HG03280 (cell line): ENCODE data around the gene IFITM1.
"Not testable (repeated sequence)": the region's sequence is repeated elsewhere in the genome, so short reads cannot be mapped to it uniquely, and the experiment has no call there.

Experiments used
- ATAC-seq: cut with Tn5 transposase; IDR thresholded peaks from one replicate; pipeline ENCODE4 v1.9.1; 2021; ENCODE audit warnings: mild to moderate bottlenecking, moderate library complexity; ENCODE audit not compliant: unreplicated experiment

IFITM1 gene

DNA sequence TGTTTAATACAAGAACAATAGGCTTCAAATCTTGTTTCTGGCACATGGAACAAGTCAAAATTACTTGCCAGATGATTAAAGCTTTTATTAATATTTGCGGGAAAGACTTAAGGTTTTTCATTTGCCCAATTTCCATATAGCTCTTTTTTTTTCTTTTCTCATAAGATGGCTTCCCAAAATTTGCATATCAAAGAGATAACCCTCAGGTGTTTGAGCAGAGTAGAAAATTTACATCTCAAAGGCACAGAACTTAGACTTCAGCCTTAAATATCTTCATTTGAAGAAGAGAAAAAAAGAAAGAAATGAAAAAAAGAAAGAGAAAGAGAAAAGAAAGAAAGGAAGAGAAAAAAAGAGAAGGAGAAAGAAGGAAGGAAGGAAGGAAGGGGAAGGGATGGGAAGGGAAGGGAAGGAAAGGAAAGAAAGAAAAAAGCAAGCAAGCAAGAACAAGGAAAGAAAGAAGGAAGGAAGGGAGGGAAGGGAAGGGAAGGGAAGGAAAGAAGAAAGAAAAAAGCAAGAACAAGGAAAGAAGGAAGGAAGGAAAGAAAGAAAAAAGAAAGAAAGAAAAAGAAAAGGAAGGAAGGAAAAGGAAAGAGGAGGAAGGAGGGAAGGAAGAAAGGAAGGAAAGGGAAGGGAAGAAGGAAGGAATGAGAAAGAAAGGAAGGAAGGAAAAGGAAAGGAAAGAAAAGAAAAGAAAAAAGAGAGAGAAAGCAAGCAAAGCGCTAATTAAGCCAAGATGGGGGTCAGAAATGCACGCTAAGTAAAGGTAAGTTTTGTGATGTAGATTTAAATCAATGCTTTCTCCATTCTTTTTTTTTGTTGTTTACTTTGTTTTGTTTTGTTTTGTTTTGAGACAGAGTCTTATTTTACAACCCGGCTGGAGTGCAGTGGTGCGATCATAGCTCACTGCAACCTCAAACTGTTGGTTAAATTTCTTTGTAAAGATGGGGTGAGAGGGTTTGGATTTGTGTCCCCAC lies 27.0 kb downstream of the IFITM1 start:
- ATAC-seq, result no peak

- no peak for ATAC-seq
Measured at GRCh38 chr11:342328-342727, 28.5 kb downstream of the IFITM1 start.

GRCh38 chr11:344836-345578 lies 31.2 kb downstream of the IFITM1 start:
- no peak for ATAC-seq

DNA sequence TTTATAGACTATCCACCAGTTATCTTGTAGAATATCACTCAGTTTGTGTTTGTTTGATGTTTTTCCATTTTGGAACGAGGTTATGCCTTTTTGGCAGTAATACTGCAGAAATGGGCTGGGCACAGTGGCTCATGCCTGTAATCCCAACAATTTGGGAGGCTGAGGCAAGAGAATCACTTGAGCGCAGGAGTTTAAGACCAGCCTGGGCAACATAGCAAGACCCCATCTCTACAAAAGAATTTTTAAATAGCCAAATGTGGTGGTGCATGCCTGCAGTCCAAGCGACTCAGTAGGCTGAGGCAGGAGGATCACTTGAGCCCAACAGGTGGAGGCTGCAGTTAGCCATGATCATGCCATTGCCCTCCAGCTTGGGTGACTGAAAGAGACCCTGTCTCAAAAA lies 32.7 kb downstream of the IFITM1 start:
- ATAC-seq, result no peak

DNA sequence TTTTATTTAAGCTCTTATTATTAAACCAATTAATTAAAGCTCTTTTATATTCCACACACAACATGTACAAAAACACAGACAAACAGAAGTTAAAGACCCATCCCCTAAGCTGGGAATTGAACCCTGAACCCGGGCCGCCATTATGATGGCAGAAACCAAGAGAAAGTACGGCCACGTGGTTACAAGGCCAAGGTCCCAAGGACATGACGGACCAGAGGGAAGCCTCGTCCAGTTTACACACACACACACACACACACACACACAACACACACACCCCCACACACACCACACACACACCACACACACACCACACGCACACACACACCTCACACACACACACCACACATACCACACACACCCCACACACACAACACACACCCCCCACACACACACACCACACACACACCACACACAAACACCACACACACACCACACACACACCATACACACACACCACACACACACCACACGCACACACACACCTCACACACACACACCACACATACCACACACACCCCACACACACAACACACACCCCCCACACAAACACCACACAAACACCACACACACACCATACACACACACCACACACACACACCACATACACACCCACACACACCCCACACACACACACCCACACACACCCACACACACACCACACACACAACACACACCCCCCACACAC lies 35.6 kb downstream of the IFITM1 start:
- not testable (repeated sequence) for ATAC-seq

DNA sequence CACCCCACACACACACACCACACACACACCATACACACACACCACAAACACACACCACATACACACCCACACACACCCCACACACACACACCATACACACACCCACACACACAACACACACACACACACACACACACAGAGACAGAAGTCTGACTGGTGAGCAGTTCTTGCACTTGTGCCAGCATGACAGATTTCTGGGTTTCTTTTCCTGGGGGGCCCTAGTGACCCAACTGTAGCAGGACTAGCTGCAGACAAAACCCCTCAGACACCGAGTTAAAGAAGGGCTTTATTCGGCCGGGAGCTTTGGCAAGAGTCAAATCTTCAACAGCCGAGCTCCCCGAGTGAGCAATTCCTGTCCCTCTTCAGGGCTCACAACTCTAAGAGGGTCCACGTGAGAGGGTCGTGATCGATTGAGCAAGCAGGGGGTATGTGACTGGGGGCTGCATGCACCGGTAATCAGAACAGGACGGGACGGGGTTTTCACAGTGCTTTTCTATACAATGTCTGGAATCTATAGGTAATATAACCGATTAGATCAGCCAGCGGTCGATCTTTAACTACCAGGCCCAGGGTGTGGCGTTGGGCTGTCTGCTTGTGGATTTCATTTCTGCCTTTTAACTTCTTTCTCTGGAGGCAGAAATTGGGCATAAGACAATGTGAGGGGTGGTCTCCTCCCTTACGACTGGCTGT lies 36.3 kb downstream of the IFITM1 start:
- not testable (repeated sequence) for ATAC-seq

- ATAC-seq, result no peak
Measured at GRCh38 chr11:350723-351255, 36.9 kb downstream of the IFITM1 start.

DNA sequence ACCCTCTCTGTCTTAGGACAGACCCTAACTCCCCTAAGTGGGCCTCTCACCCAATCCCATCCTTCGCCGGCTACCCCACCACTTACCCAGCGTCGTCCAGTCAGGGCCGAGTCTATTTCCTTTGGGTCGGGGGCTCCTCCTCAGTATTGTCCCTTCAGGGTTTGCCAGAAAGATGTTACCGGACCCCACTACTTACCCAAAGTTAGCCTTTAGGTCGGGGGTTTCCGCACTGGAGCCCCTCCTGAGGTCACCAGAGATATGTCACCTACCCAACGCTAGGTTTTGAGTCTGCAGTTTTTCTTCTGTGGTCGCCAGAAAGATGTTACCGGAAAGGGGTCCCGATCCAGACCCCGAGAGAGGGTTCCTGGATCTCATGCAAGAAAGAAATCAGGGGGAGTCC lies 37.6 kb downstream of the IFITM1 start:
- ATAC-seq, result no peak

- ATAC-seq, result no peak
Measured at GRCh38 chr11:352456-353031, 38.7 kb downstream of the IFITM1 start.

DNA sequence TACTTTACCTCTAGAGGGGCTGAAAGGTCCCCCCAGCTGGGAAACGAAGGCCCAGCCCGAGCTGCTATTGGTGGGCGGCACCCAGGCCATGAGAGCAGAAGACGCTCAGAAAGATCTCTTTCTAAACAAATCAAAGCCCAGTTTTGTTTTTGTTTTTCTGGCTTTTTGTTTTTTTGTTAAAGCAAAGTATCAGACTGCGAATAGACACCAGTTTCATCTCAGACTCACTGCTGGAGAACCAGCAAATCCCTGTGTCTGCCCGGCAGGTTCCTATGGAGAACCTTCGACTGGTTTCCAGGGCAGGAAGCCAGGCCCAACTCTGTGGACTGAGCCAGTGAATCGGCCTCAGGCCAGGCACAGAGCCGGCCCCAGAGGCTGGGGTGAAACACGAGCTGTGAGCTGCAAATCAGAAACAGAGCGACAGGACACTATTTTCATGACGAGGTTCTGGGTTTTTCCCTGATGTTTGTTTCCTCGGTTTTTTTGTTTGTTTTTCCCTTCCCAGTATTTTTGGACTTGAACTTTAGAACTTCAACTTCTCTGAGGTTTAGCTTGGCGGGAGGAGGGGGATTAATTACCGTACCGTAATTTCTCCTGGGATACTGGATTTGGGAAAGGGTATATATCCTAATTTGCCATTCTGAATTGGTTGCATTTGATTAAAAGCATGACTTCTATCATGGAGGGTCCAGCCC lies 39.5 kb downstream of the IFITM1 start:
- no peak for ATAC-seq

DNA sequence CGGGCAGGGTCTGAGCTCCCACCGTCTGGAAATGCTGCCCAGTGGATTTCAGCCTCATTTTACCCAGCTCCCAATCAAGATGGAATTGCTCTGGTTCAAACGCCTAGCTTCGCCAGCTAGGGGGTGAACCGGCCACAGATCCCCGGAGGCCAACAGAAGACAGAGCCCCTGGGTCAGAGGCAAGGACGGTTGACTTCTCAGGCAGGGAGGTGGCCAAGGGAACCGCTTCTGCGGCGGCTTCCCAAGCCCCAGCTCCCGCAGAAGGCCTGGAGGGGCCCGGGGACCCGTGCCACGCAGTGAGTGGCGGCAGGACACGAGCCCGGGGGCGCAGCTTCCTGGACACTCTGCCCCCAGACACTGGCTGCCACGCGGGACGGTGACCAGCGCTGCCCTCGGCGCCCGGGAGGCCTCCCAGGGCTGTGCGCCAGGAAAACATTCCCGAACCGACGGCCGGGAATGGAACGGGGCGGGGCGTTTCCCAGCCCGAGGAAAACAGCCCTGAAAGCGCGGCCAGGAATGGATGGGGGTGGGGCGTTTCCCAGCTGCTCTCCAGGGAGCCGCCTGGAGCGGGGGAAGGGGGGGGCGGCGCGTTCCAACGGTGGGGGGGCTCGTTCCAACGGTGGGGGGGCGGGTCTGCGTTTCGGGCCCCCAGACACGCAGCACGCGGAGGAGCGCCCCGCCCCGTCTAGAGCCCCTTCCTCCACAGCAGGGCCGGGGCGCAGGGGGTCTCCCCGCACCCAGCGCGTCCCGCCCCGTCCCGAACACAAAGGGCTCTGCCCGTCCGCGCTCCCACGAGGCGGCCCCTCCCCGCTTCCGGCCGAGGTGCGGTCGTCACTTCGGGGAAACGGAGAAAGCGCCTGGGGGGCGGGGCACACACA lies 42.0 kb downstream of the IFITM1 start:
- ATAC-seq, result peak; percentile 65

DNA sequence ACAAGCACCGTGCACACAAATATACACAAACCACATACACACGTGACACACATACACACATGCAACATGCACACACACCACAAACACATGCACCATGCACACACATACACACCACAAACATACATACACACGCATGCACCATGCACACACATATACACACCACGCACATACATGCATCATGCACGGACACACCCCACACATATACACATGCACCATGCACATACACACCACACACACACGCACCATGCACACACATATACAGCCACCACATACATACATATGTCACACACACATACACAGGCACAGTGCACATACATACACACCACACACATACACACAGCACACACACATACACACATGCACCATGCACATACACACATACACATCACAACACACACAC lies 42.8 kb downstream of the IFITM1 start:
- ATAC-seq, result no peak

DNA sequence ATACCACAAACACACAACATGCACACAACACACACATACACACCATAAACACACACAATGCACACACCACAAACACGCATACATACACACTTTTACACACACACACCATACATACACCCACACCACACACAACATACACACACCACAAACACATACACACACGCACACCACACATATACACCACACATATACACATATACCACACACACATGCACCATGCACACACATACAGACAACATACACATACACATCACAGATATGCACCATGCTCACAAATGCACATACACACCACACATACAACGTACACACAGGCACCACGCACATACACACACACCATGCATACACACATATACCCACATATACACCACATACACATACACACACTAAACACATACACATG lies 43.7 kb downstream of the IFITM1 start:
- no peak for ATAC-seq

DNA sequence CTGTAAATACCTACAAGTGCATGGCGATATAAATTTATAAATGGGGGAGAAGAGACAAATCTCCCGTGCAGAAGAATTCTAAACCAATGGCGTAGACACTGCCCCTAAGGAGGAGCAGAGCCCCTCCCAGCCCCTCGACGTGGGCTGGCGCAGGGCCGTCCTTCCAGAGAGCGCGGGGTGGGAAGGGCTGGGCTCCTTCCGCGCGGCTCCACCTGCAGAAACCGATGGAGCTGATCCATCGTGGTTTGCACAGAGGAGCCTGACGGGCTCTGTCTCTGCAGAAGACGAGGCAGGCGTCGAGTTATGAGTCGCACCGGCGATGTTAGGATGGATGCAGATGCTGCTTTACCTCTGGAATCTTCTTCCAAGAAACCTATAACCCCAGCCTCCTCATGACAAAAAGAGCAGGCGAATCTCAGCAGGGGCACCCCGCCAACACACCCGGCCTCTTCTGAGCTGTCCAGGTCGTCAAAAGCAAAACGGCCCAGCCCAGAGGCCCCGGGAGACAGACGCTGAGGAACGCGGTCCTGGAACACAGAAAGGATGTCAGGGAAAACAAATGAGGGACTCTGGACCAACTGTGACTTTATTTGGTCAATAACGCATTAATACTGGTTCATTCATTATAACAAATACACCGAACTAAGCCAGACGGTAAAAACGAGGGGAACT lies 44.4 kb downstream of the IFITM1 start:
- ATAC-seq, result no peak

DNA sequence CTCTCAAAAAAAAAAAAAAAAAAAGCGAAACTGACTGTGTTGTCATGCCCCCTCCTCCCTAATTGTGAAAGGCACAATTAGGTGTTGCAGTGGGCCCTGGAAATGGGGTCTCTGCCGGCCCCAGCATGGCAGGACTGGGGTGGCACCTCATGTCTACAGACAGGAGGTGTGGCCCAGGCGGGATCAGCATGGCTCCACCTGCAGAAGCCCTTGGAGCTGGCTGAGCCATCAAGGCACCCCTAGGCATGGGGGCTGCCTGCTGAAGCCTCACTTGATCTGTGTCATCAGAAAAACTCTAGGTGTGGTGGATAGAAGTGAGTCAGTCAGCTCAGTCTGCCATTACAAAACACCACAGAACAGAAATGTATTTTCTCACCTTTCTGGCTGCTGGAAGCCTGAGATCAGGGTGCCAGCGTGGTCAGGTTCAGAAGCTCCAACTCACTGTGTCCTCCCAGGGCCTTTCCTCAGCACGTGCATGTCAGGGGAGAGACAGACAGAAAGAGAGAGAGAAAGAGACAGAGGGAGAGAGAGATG lies 45.4 kb downstream of the IFITM1 start:
- ATAC-seq, result no peak

- no peak for ATAC-seq
Measured at GRCh38 chr11:360326-361280, 46.8 kb downstream of the IFITM1 start.
